Activated naive CD8-positive, alpha-beta T cell treated with anti-CD3 and anti-CD28 coated beads, Interleukin-2, amount 50 U/mL, for 24 hours (primary cell): ENCODE results near the gene PROM1.

Experiments
- ATAC-seq: fragments of 150-1000 bp; cut with Tn5 transposase; one replicate; pipeline ENCODE4 v1.10.0; 2021
- DNase-seq: peaks from one replicate; pipeline ENCODE4 v3.0.0; 2021
- H3K27ac Mint-ChIP-seq: one replicate; pipeline ENCODE4 v1.8.0; 2021; ENCODE audit warnings: mild to moderate bottlenecking, mixed read lengths
- H3K27me3 Mint-ChIP-seq: one replicate; pipeline ENCODE4 v1.8.0; 2021; ENCODE audit warnings: mixed read lengths
- H3K36me3 Mint-ChIP-seq: one replicate; pipeline ENCODE4 v1.8.0; 2021; ENCODE audit warnings: low read depth, mixed read lengths
- H3K4me1 Mint-ChIP-seq: one replicate; pipeline ENCODE4 v1.8.0; 2021; ENCODE audit warnings: mixed read lengths
- H3K4me3 Mint-ChIP-seq: one replicate; pipeline ENCODE4 v1.8.0; 2021; ENCODE audit warnings: mild to moderate bottlenecking, moderate library complexity, mixed read lengths
- H3K9me3 Mint-ChIP-seq: one replicate; pipeline ENCODE4 v1.8.0; 2021; ENCODE audit warnings: mixed read lengths

Gene PROM1

DNA sequence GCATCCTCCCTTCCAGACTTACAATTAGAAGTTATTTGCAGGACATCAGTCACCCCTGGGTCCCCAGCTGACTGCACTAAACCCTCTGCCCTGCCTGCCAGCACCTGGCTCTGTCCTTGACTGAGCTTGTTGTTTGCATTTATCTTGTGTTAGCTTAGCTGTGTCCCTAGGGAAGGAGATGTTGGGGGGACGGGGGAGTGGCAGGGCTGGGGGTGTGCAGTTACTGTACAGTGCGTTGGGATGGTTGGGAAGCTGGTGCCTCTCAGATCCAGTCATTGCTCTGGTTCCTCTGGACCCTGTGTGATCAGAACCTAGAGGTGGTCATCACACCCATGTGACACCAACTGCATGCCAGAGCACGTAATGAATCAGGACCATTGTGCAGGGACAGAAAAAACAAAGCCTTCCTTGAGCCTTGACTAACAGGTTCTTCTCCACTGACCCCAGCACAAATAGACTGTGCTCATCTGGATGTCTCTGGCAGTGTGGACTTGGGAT is 32.7 kb upstream of the PROM1 start:
- Mint-ChIP-seq H3K27me3 (no peaks in the 10 kb centered on the region), H3K4me1 (peaks cover 4% of the 10 kb centered on the region), H3K9me3 (peaks cover 5% of the 10 kb centered on the region), H3K27ac (no peak overlapping the region), H3K36me3 (no peaks in the 10 kb centered on the region), H3K4me3 (no peak overlapping the region)
- ATAC-seq (no peak), DNase-seq (no peak)

DNA sequence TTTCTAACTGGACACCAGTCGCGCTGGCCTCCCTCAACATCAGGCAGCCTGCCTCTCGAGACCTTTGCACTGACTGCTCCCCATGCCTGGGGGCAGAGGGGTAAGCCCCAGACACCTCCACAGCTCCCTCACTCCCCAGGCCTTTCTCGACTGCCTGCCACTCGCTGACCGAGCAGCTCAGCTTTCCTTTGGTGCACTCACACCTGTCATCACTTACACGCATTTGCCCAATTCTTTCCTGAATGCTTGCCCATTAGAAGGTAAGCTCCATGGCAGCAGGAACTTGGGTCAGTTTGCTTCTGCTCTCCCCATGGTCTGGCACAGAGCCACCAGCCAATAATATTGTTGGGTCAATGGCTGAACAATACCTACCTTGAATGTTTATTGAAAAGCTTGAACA is 32.2 kb upstream of the PROM1 start:
- H3K27me3 Mint-ChIP-seq = no peaks in the 10 kb centered on the region
- DNase-seq (no peak), ATAC-seq (no peak)
- no peak overlapping the region for H3K27ac Mint-ChIP-seq
- H3K9me3 Mint-ChIP-seq = no peaks in the 10 kb centered on the region
- H3K4me3 Mint-ChIP-seq = no peak overlapping the region
- no peaks in the 10 kb centered on the region for H3K36me3 Mint-ChIP-seq
- H3K4me1 Mint-ChIP-seq = no peaks in the 10 kb centered on the region

DNA sequence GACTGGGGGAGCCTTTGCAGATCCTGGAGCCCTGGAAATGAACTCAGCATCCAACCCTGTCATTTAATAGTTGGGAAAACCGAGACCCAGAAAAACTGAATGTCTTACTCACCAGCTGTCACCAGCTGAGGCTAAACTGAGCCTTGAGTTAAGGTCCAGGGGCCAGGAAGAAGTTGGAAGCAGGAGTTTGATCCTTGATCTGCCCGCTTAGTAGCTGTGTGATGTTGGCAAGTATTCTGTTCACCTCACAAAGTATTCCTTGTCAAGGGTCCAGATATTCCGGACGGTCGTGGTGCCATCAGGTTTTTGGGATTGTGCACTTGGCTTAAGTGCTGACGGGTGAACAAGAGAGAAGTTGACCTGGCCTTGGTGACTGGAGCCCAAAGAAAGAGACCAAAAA is 30.7 kb upstream of the PROM1 start:
- DNase-seq (no peak), ATAC-seq (no peak)
- H3K27me3 Mint-ChIP-seq = no peaks in the 10 kb centered on the region
- no peaks in the 10 kb centered on the region for H3K36me3 Mint-ChIP-seq
- H3K4me1 Mint-ChIP-seq = no peaks in the 10 kb centered on the region
- H3K27ac Mint-ChIP-seq = no peak overlapping the region
- no peaks in the 10 kb centered on the region for H3K9me3 Mint-ChIP-seq
- no peak overlapping the region for H3K4me3 Mint-ChIP-seq

DNA sequence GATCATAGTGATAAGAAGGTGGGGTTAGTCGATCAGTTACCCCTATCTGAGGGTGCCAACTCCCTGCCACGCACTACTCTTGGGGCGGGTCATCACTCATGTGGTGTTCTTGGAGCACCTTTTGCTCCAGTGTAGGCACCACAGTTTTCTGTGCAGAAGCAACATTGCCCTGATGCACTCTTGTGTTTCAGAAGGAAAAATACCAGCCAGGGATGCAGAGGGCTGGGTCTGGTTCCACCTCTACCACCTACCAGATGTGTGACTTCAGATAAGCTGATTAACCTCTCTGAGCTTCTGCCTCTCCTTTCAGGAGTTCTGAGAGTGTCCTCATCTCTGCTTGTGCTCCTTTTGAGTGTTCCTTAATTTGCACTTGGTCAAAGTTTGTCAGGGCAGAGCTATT is 29.9 kb upstream of the PROM1 start:
- ATAC-seq = no peak
- no peak overlapping the region for H3K27ac Mint-ChIP-seq
- H3K27me3 Mint-ChIP-seq = no peaks in the 10 kb centered on the region
- H3K4me1 Mint-ChIP-seq = no peaks in the 10 kb centered on the region
- DNase-seq = no peak
- no peaks in the 10 kb centered on the region for H3K9me3 Mint-ChIP-seq
- H3K36me3 Mint-ChIP-seq = no peaks in the 10 kb centered on the region
- H3K4me3 Mint-ChIP-seq = no peak overlapping the region

DNA sequence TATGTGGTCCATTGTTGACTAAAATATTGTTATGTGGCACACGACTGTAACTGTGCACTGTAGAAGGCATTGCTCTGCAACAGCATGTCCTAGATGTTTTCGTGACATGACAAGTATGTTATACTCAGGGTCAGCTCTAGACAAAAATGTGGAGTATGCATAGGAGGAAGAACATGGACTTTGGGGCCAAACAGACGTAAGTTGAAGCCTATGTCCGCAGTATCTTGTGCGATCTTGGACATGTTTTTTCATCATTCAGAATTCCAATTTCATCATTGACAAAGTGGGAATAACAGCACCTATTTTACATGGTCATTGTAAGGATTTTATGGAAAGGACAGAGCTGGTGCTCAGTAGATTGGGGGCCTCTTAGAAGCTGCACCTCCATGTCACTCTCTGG is 27.7 kb upstream of the PROM1 start:
- no peak for ATAC-seq
- Mint-ChIP-seq H3K9me3 (no peaks in the 10 kb centered on the region), H3K36me3 (no peaks in the 10 kb centered on the region), H3K4me3 (no peak overlapping the region), H3K4me1 (no peaks in the 10 kb centered on the region), H3K27ac (no peak overlapping the region), H3K27me3 (no peaks in the 10 kb centered on the region)
- no peak for DNase-seq

DNA sequence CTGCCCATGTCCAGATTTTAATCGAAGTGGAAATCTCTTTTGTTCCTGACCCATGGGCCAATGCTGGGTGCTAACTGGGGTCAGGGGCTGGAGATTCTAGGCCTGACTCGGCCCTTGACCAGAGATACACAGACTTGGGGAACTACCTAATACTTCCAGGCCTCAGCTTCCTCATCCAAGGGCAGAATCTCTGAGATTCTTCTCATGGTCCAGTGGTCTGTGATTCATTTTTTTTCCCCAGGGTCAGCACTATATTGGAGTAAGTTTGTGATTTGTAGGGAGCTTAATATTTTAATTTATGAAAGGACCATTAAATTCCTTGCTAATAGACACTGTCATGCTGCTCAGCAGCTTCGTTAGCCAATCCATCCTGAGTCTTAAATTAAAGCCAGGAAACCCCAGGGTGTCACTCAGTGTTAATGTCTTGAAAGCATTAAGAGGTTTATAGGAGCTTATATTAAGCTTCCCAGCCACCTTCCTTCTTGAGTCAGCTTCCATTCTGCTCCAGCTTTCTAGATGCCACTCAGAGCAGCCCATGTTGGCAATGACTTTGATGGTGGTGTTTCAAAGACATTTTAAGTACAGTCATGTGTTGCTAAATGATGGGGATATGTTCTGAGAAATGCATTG is 27.0 kb upstream of the PROM1 start:
- ATAC-seq (no peak), DNase-seq (no peak)
- no peaks in the 10 kb centered on the region for H3K9me3 Mint-ChIP-seq
- no peaks in the 10 kb centered on the region for H3K27me3 Mint-ChIP-seq
- H3K27ac Mint-ChIP-seq = no peak overlapping the region
- H3K4me1 Mint-ChIP-seq = no peaks in the 10 kb centered on the region
- H3K36me3 Mint-ChIP-seq = no peaks in the 10 kb centered on the region
- H3K4me3 Mint-ChIP-seq = no peak overlapping the region

DNA sequence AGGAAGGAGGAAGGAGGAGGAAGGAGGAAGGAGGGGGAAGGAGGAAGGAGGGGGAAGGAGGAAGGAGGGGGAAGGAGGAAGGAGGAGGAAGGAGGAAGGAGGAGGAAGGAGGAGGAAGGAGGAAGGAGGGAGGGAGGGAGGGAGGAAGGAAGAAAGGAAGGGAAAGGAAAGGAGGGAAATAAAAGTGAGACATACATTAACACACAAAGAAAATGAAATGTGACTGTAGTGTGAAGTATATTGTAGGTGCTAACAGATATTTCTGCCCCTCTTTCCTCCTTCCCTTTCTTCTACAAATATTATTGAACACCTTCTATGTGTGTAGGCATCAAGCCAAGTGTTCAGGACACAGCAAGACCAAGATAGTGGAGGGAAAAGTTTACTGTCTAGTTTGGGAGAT is 26.4 kb upstream of the PROM1 start:
- ATAC-seq (no peak), DNase-seq (no peak)
- Mint-ChIP-seq H3K9me3 (no peaks in the 10 kb centered on the region), H3K27ac (no peak overlapping the region), H3K4me3 (no peak overlapping the region), H3K27me3 (no peaks in the 10 kb centered on the region), H3K36me3 (no peaks in the 10 kb centered on the region), H3K4me1 (no peaks in the 10 kb centered on the region)

DNA sequence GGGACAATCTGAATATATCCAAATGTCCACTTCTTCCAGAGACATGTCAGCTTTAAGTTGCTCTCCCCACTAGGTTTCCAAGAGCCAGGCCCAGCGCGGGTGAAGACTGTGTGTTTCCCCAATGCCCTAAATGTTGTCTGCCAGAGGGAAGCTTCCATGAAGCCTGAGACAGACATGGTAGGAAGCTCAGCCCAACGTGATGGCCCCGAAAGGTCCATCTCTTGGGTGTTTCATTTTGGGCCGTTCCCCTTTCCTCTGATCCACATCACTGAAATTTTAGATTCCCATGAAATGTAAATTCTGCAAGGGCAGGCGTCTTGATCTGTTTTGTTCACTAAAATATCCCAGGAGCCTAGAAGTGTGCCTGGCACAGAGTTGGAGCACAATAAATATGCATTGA is 25.4 kb upstream of the PROM1 start:
- no peaks in the 10 kb centered on the region for H3K4me1 Mint-ChIP-seq
- no peaks in the 10 kb centered on the region for H3K36me3 Mint-ChIP-seq
- H3K9me3 Mint-ChIP-seq = no peaks in the 10 kb centered on the region
- H3K27ac Mint-ChIP-seq = no peak overlapping the region
- no peaks in the 10 kb centered on the region for H3K27me3 Mint-ChIP-seq
- H3K4me3 Mint-ChIP-seq = no peak overlapping the region
- ATAC-seq = no peak
- no peak for DNase-seq

DNA sequence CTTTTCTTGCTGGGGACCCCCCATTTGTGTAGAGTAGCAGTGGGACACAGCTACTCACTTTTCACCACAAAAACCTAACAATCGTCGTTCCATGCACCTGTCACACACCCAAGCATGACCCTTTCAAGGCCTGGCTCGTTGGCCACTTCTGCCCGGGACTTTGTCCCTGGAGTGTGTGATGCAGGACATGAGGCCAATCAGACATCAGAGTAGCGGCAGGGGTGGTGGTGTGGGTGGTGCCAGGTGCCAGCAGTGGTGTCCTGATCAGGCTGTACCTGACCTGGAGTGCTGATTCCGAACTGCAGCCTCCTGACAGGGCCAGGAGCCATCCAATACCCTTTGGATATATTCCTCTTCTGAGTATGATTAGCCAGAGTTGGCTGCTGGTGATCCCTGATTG is 23.1 kb upstream of the PROM1 start:
- no peak for DNase-seq
- H3K27me3 Mint-ChIP-seq = no peaks in the 10 kb centered on the region
- no peaks in the 10 kb centered on the region for H3K9me3 Mint-ChIP-seq

DNA sequence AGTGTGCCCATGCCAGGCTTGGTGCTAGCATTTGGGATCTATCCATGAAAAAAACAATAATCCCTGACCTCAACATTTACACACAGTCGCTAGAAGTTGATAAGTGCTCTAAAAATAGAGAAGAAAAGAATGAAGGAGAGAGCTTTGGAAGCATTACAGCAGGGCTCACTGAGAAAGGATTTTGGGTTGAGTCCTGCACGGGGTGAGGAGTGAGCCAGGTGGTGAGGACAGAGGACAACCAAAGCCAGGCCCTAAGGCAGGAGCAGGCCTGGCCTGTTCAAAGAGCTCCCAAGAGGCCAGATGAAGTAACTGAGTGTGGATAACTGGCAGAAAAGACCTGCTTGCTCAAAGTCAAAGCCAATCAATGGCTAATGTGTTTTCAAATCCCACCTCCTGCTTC is 20.7 kb upstream of the PROM1 start:
- Mint-ChIP-seq H3K36me3 (no peaks in the 10 kb centered on the region), H3K4me1 (no peaks in the 10 kb centered on the region), H3K4me3 (no peak overlapping the region), H3K27me3 (no peaks in the 10 kb centered on the region), H3K27ac (no peak overlapping the region), H3K9me3 (no peaks in the 10 kb centered on the region)
- ATAC-seq (no peak), DNase-seq (no peak)

More for the DNA sequence above, 23.1 kb upstream of the PROM1 start:
- Mint-ChIP-seq H3K4me1 (no peaks in the 10 kb centered on the region), H3K36me3 (no peaks in the 10 kb centered on the region), H3K27ac (no peak overlapping the region), H3K4me3 (no peak overlapping the region)
- no peak for ATAC-seq

DNA sequence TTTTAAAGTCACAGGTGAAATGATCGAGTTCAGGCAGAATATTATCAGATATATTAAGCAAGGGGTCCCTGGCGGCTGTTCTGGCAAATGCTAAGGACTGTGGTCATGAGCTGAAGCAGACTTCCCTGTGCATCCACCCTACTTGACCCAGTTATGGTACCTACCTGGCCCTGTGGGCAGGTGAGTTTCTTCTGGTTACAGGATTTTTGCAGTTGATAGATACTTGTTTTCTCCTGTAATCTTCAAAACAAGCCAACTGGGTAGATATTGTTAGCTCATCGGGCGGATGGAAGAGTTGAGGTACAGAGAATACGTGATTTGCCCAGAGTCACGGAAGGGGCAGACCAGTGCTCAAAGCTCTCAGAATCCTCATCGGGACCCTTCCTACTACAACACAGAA is 18.5 kb upstream of the PROM1 start:
- Mint-ChIP-seq H3K27me3 (peaks cover 10% of the 10 kb centered on the region), H3K4me1 (no peaks in the 10 kb centered on the region), H3K9me3 (no peaks in the 10 kb centered on the region), H3K4me3 (no peak overlapping the region), H3K36me3 (no peaks in the 10 kb centered on the region), H3K27ac (no peak overlapping the region)
- ATAC-seq = no peak
- no peak for DNase-seq

DNA sequence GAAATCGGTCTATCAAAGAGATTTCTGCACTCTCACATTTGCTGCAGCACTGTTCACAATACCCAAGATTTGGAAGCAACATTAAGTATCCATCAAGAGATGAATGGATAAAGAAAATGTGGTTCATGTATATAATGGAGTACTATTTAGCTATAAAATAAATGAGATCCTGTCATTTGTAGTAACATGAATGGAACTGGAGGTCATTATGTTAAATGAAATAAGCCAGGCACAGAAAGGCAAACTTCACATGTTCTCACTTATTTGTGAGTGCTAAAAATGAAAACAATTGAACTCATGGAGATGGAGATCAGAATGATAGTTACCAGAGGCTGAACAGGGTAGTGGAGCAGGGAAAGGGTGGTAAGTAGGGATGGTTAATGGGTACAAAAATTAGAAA is 17.0 kb upstream of the PROM1 start:
- DNase-seq (no peak), ATAC-seq (no peak)
- no peaks in the 10 kb centered on the region for H3K4me1 Mint-ChIP-seq
- H3K9me3 Mint-ChIP-seq = no peaks in the 10 kb centered on the region
- no peak overlapping the region for H3K27ac Mint-ChIP-seq
- no peak overlapping the region for H3K4me3 Mint-ChIP-seq
- H3K36me3 Mint-ChIP-seq = no peaks in the 10 kb centered on the region
- peaks cover 19% of the 10 kb centered on the region for H3K27me3 Mint-ChIP-seq

DNA sequence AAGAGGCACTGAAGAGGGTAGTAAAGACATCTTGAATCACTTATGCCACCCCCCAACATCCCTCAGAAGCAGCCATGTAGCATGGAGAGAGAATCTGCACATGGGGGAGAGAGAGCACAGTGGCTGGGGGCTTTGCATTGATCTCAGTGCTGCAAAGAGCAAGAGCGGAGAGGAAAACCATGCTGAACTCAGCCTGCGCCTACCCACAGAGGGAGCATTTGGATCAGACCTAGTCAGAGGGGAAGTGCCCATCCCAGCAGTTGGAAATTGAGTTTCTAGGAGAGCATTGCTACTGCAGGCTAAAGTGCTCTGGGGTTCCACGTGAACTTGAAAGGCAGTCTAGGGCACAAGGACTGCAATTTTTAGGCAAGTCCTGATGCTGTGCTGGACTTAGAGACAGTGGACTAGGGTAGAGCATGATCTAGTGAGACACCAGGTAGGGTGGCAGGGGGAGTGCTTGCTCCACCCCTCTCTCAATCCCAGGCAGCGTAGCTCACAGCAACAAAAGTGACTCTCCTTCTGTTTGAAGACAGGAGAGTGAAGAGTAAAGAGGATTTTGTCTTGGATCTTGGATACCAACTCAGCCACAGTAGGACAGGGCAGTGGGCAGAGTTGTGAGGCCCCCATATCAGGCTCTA is 9.0 kb upstream of the PROM1 start:
- H3K36me3 Mint-ChIP-seq = no peaks in the 10 kb centered on the region
- DNase-seq (no peak), ATAC-seq (no peak)
- no peak overlapping the region for H3K27ac Mint-ChIP-seq
- no peak overlapping the region for H3K4me3 Mint-ChIP-seq
- no peaks in the 10 kb centered on the region for H3K4me1 Mint-ChIP-seq
- peaks cover 44% of the 10 kb centered on the region for H3K27me3 Mint-ChIP-seq
- no peaks in the 10 kb centered on the region for H3K9me3 Mint-ChIP-seq

DNA sequence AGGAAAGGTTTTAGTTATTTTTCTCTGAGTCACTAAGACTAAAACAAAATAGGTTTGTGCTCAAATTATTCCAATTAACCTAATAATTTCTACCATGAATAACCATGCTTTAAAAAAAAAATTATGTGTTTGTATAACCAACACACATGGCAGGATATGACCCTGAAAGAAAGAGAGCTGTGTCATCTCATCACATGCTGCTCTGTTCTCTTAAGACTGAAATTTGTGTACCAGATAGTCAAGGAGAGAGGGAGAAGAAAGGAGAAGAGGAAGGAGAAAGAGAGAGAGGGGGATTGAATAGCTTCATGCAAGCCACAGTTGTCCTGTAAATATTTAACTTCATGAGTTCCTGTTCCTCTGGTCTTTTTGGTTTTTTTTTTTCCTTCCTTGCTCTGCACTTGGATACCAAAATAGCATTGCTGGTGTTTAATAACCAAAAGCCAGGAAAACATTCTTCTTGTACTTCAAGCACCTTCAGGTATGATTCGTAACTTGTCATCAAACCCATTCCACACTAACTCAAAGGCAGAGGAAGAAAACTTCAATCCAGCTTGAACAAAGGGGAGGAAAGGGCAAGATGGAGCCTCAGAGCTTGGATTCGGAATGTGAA is 6.4 kb upstream of the PROM1 start:
- H3K4me1 Mint-ChIP-seq = no peaks in the 10 kb centered on the region
- no peak for DNase-seq
- peaks cover under 1% of the 10 kb centered on the region for H3K9me3 Mint-ChIP-seq
- no peak overlapping the region for H3K27ac Mint-ChIP-seq
- no peak overlapping the region for H3K4me3 Mint-ChIP-seq
- ATAC-seq = no peak
- no peaks in the 10 kb centered on the region for H3K36me3 Mint-ChIP-seq
- H3K27me3 Mint-ChIP-seq = peaks cover 43% of the 10 kb centered on the region

DNA sequence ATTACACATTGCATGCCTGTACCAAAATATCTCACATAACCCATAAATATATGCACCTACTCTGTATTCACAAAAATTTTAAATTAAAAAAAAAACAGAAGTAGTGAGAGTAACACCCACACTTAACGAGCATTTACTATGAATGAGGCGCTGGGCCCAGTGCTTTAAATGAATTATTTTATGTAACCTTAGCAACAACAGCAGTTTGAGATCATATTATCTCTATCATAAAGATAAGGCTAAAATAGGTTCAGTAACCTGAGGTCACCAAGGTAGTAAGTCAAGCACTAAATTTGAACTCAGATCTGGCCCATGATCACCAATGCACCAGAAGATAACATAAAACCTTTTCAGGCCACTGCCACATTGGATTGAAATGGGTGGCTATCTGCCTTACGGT is 5.3 kb upstream of the PROM1 start:
- Mint-ChIP-seq H3K27me3 (peaks cover 48% of the 10 kb centered on the region), H3K4me3 (no peak overlapping the region), H3K36me3 (peaks cover 2% of the 10 kb centered on the region), H3K27ac (no peak overlapping the region), H3K9me3 (peaks cover 8% of the 10 kb centered on the region), H3K4me1 (peaks cover 3% of the 10 kb centered on the region)
- DNase-seq (no peak), ATAC-seq (no peak)
